Astrocyte (in vitro differentiated cells and primary cell): ENCODE data around the gene TMEM107. TPM values are rescaled to one million over a fixed set of nuclear protein-coding genes. Genes with fewer than 3 reads are reported as not detected.

Experiments
- DNase-seq: peaks from one replicate; pipeline ENCODE4 v3.0.0-alpha.2; 2010; ENCODE audit warnings: low read depth
- FAIRE-seq: peaks from 2 replicates; lab custom pipeline; 2011; peaks lifted over from hg19 to GRCh38; lab: Jason Lieb, UNC
- H2AFZ ChIP-seq: 2 replicates; pipeline ENCODE4 v1.6.0; 2012; ENCODE audit warnings: low read depth, low read length, inconsistent platforms
- H3K27ac ChIP-seq: 2 replicates; pipeline ENCODE4 v1.5.1; 2011; ENCODE audit warnings: low read depth, low read length, inconsistent platforms
- H3K27me3 ChIP-seq: 2 replicates; pipeline ENCODE4 v1.6.0; 2011; ENCODE audit warnings: low read length, inconsistent platforms; ENCODE audit not compliant: insufficient read depth
- H3K36me3 ChIP-seq: 2 replicates; pipeline ENCODE4 v1.5.1; 2011; ENCODE audit warnings: low read length, inconsistent platforms; ENCODE audit not compliant: insufficient read depth
- H3K4me1 ChIP-seq: 2 replicates; pipeline ENCODE4 v1.5.1; 2011; ENCODE audit warnings: low read length, inconsistent platforms; ENCODE audit not compliant: insufficient read depth
- H3K4me2 ChIP-seq: 2 replicates; pipeline ENCODE4 v1.6.0; 2012; ENCODE audit warnings: low read length, inconsistent platforms
- H3K4me3 ChIP-seq: 2 replicates; pipeline ENCODE4 v1.5.1; 2011; ENCODE audit warnings: low read depth, mild to moderate bottlenecking, low read length, inconsistent platforms; ENCODE audit not compliant: insufficient read depth
- H3K79me2 ChIP-seq: 2 replicates; pipeline ENCODE4 v1.6.0; 2012; ENCODE audit warnings: mild to moderate bottlenecking, low read length, inconsistent platforms; ENCODE audit not compliant: insufficient read depth
- H3K9ac ChIP-seq: 2 replicates; pipeline ENCODE4 v1.6.0; 2012; ENCODE audit warnings: mild to moderate bottlenecking, low read length, inconsistent platforms
- H3K9me3 ChIP-seq: 2 replicates; pipeline ENCODE4 v1.5.1; 2012; ENCODE audit warnings: low read depth, mild to moderate bottlenecking, low read length, inconsistent platforms; ENCODE audit not compliant: insufficient read depth
- H4K20me1 ChIP-seq: 2 replicates; pipeline ENCODE4 v1.6.0; 2012; ENCODE audit warnings: low read length, inconsistent platforms; ENCODE audit not compliant: insufficient read depth
- H3K27ac Mint-ChIP-seq: one replicate; pipeline ENCODE4 v1.8.0; 2021; ENCODE audit warnings: mild to moderate bottlenecking, mixed read lengths; ENCODE audit not compliant: unreplicated experiment
- H3K27me3 Mint-ChIP-seq: one replicate; pipeline ENCODE4 v1.8.0; 2021; ENCODE audit warnings: low read depth, mixed read lengths; ENCODE audit not compliant: unreplicated experiment
- H3K36me3 Mint-ChIP-seq: one replicate; pipeline ENCODE4 v1.8.0; 2021; ENCODE audit warnings: low read depth, mixed read lengths; ENCODE audit not compliant: unreplicated experiment
- H3K4me1 Mint-ChIP-seq: one replicate; pipeline ENCODE4 v1.8.0; 2021; ENCODE audit warnings: low read depth, mixed read lengths; ENCODE audit not compliant: unreplicated experiment
- H3K4me3 Mint-ChIP-seq: one replicate; pipeline ENCODE4 v1.8.0; 2021; ENCODE audit warnings: mild to moderate bottlenecking, moderate library complexity, mixed read lengths; ENCODE audit not compliant: unreplicated experiment
- H3K9me3 Mint-ChIP-seq: one replicate; pipeline ENCODE4 v1.8.0; 2021; ENCODE audit warnings: mild to moderate bottlenecking, mixed read lengths; ENCODE audit not compliant: unreplicated experiment
- EZH2 ChIP-seq: IDR thresholded peaks from 2 replicates; pipeline ENCODE4 v1.6.1; 2012; ENCODE audit warnings: mild to moderate bottlenecking, low read length, inconsistent platforms; ENCODE audit not compliant: insufficient read depth
- total RNA-seq: library from RNA; stranded (reverse); gene quantifications from 2 replicates; pipeline ENCODE4 v1.2.1, GENCODE V29; 2021
- TF ChIP-seq, protein P1 (sequence below): IDR thresholded peaks from 2 replicates; pipeline ENCODE4 v1.5.1; 2011; ENCODE audit warnings: low read depth, mild to moderate bottlenecking, inconsistent platforms, low read length, moderate library complexity; ENCODE audit not compliant: insufficient read depth

TMEM107 gene
- total RNA-seq, 1 donor from 2014 or later = 9.4 TPM

DNA sequence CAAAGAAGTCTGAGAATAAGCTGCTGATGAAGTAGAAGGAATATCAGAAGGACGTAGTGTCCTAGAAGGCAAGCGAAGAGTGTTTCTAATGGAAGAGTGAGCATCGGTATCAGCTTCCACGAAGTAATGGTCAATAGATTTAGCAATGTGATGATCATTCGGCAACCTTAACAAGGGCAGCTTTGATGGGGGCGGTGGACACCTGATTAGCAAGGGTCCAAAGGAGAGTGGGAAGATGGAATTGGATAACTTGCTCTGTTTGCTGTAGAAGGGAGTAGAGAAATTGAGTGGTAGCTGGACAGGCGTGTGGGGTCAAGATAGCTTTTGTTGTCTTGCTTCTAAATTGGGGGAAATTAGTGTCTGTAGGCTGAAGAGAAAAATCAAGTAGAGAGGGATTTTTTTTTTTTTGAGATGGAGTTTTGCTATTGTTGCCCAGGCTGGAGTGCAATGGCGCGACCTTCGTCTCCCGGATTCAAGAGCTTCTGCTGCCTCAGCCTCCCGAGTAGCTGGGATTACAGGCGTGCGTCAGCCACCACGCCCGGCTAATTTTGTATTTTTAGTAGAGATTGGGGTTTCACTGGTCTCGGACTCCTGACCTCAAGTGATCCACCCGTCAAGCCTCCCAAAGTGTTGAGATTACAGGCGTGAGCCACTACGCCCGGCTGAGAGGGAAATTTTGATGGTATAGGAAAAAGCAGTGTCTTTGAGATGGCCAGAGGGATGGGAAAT is 38.4 kb downstream of the TMEM107 start:
- DNase-seq (no peak), FAIRE-seq (no peak)
- no peaks in the 10 kb centered on the region for H3K79me2 ChIP-seq
- no peaks in the 10 kb centered on the region for H3K9me3 Mint-ChIP-seq
- no peaks in the 10 kb centered on the region for H3K36me3 ChIP-seq
- peak overlapping the region; percentile 55 for H3K9ac ChIP-seq
- H3K4me1 Mint-ChIP-seq = peaks cover 1% of the 10 kb centered on the region
- H3K4me1 ChIP-seq = peaks cover 6% of the 10 kb centered on the region
- no peaks in the 10 kb centered on the region for H3K27me3 Mint-ChIP-seq
- H3K27ac Mint-ChIP-seq = no peak overlapping the region
- H3K36me3 Mint-ChIP-seq = peaks cover 14% of the 10 kb centered on the region
- peak overlapping the region; percentile 86 for H3K4me2 ChIP-seq
- TF ChIP-seq EZH2 = no peak
- TF ChIP-seq, protein P1, sequence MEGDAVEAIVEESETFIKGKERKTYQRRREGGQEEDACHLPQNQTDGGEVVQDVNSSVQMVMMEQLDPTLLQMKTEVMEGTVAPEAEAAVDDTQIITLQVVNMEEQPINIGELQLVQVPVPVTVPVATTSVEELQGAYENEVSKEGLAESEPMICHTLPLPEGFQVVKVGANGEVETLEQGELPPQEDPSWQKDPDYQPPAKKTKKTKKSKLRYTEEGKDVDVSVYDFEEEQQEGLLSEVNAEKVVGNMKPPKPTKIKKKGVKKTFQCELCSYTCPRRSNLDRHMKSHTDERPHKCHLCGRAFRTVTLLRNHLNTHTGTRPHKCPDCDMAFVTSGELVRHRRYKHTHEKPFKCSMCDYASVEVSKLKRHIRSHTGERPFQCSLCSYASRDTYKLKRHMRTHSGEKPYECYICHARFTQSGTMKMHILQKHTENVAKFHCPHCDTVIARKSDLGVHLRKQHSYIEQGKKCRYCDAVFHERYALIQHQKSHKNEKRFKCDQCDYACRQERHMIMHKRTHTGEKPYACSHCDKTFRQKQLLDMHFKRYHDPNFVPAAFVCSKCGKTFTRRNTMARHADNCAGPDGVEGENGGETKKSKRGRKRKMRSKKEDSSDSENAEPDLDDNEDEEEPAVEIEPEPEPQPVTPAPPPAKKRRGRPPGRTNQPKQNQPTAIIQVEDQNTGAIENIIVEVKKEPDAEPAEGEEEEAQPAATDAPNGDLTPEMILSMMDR = no peak
- no peaks in the 10 kb centered on the region for H3K27me3 ChIP-seq
- no peak overlapping the region for H3K4me3 Mint-ChIP-seq
- peak overlapping the region; percentile 54 for H3K4me3 ChIP-seq
- peak overlapping the region; percentile 48 for H2AFZ ChIP-seq
- H3K27ac ChIP-seq = no peak overlapping the region
- no peaks in the 10 kb centered on the region for H3K9me3 ChIP-seq
- H4K20me1 ChIP-seq = peaks cover 4% of the 10 kb centered on the region

DNA sequence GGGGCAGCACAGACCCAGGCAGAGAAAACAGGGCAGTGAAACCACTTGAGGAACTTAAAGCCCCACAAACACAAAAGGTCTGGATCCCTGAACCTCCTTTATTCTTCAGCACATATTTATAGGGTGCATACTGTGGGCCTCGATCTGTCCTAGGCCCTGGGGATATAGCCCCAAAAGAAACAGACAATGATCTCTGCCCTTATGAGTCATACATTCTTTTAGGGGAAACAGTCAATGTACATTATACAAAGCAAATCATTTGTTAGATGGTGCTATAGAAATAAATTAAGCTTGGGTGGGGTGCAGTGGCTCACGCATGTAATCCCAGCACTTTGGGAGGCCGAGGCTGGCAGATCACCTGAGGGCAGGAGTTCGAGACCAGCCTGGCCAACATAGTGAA is 42.2 kb downstream of the TMEM107 start:
- no peak for DNase-seq
- peaks cover 1% of the 10 kb centered on the region for H3K4me1 Mint-ChIP-seq
- H4K20me1 ChIP-seq = no peaks in the 10 kb centered on the region
- H3K4me2 ChIP-seq = no peak overlapping the region
- H3K9me3 Mint-ChIP-seq = no peaks in the 10 kb centered on the region
- no peaks in the 10 kb centered on the region for H3K36me3 Mint-ChIP-seq
- no peaks in the 10 kb centered on the region for H3K79me2 ChIP-seq
- no peak for TF ChIP-seq EZH2
- TF ChIP-seq, protein P1 = no peak
- no peak overlapping the region for H3K27ac Mint-ChIP-seq
- H3K27me3 Mint-ChIP-seq = peaks cover 12% of the 10 kb centered on the region
- no peaks in the 10 kb centered on the region for H3K36me3 ChIP-seq
- H3K4me1 ChIP-seq = no peaks in the 10 kb centered on the region
- no peak overlapping the region for H3K4me3 ChIP-seq
- no peaks in the 10 kb centered on the region for H3K9me3 ChIP-seq
- no peak for FAIRE-seq
- H2AFZ ChIP-seq = no peak overlapping the region
- H3K9ac ChIP-seq = no peak overlapping the region
- H3K27me3 ChIP-seq = no peaks in the 10 kb centered on the region
- H3K27ac ChIP-seq = no peak overlapping the region
- no peak overlapping the region for H3K4me3 Mint-ChIP-seq

DNA sequence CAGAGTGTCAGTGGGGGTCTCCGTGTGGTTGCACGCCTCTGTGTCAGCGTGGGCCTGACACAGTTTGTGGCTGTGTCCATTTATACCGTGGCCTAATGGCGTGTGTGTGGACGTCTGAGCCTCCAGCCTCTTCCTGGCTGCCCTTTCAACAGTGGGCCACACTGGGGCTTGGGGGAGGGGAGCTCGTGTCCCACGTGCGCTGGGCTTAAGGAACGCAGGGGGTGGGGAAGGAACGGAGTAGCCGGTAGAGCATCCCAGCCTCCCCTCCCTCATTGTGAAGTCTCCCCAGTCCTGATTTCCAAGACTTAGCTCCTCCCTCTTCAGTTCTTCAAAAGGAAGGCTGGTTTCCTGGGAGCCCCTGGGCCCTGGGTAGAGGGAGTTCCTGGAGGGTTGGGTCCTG is 42.8 kb downstream of the TMEM107 start:
- Histone ChIP-seq H3K79me2 (no peaks in the 10 kb centered on the region), H3K4me1 (no peaks in the 10 kb centered on the region), H2AFZ (no peak overlapping the region), H3K4me3 (no peak overlapping the region), H3K27me3 (no peaks in the 10 kb centered on the region), H3K9me3 (no peaks in the 10 kb centered on the region), H3K27ac (no peak overlapping the region), H4K20me1 (no peaks in the 10 kb centered on the region), H3K4me2 (no peak overlapping the region), H3K36me3 (no peaks in the 10 kb centered on the region), H3K9ac (no peak overlapping the region)
- FAIRE-seq (no peak), DNase-seq (no peak)
- H3K9me3 Mint-ChIP-seq = no peaks in the 10 kb centered on the region
- peaks cover 1% of the 10 kb centered on the region for H3K4me1 Mint-ChIP-seq
- H3K36me3 Mint-ChIP-seq = no peaks in the 10 kb centered on the region
- H3K27me3 Mint-ChIP-seq = peaks cover 13% of the 10 kb centered on the region
- H3K4me3 Mint-ChIP-seq = no peak overlapping the region
- no peak overlapping the region for H3K27ac Mint-ChIP-seq
- TF ChIP-seq, protein P1 = no peak
- no peak for TF ChIP-seq EZH2
